Measurements from ENCODE around the gene TMEM134. TPM values are rescaled to one million over a fixed set of nuclear protein-coding genes. Genes with fewer than 3 reads are reported as not detected.

The TMEM134 gene
- total RNA-seq, 2 experiments from 2014 or later: 26.8 to 76.9 TPM

Small RNA genes within 50 kb of the gene (microRNA-seq; reads per million reads assigned to microRNA genes)
- gene MIR6752 (ENCODE audit: borderline replicate concordance): not detected

Small RNA genes within 50 kb of the gene (small RNA-seq; reads per million reads assigned to genes)
- not detected for gene MIR6752

Other genes with a start within 250 kb of the TMEM134 start
- gene GRK2, start 202.8 kb downstream of the TMEM134 start, total RNA-seq (2014; rRNA removed; shearing (Covaris generic)): 379 and 397 TPM in 2 replicates
- gene GRK2, start 202.8 kb downstream of the TMEM134 start, total RNA-seq (2022): 280 and 373 TPM in 2 replicates
- gene ANKRD13D, start 179.9 kb downstream of the TMEM134 start, total RNA-seq (2014; rRNA removed; shearing (Covaris generic)): 101 and 136 TPM in 2 replicates
- 119 and 136 TPM in 2 replicates for gene ANKRD13D, start 179.9 kb downstream of the TMEM134 start, total RNA-seq (2022)
- 8.4 and 9.2 TPM in 2 replicates for gene SSH3, start 165.7 kb downstream of the TMEM134 start, total RNA-seq (2014; rRNA removed; shearing (Covaris generic))
- 18.5 and 22.0 TPM in 2 replicates for gene SSH3, start 165.7 kb downstream of the TMEM134 start, total RNA-seq (2022)
- 146 and 153 TPM in 2 replicates for gene POLD4, start 115.7 kb downstream of the TMEM134 start, total RNA-seq (2014; rRNA removed; shearing (Covaris generic))
- 160 and 171 TPM in 2 replicates for gene POLD4, start 115.7 kb downstream of the TMEM134 start, total RNA-seq (2022)
- 0.35 and 0.67 TPM in 2 replicates for gene CLCF1, start 95.7 kb downstream of the TMEM134 start, total RNA-seq (2014; rRNA removed; shearing (Covaris generic))
- gene CLCF1, start 95.7 kb downstream of the TMEM134 start, total RNA-seq (2022): 0.34 TPM in 1 of 2 replicates, not detected in the other
- gene RAD9A, start 77.3 kb downstream of the TMEM134 start, total RNA-seq (2014; rRNA removed; shearing (Covaris generic)): 30.1 and 51.0 TPM in 2 replicates
- 62.2 and 71.1 TPM in 2 replicates for gene RAD9A, start 77.3 kb downstream of the TMEM134 start, total RNA-seq (2022)
- 248 and 311 TPM in 2 replicates for gene PPP1CA, start 67.4 kb downstream of the TMEM134 start, total RNA-seq (2014; rRNA removed; shearing (Covaris generic))
- gene PPP1CA, start 67.4 kb downstream of the TMEM134 start, total RNA-seq (2022): 210 and 219 TPM in 2 replicates
- gene TBC1D10C, start 65.2 kb downstream of the TMEM134 start, total RNA-seq (2014; rRNA removed; shearing (Covaris generic)): 105 and 124 TPM in 2 replicates
- gene TBC1D10C, start 65.2 kb downstream of the TMEM134 start, total RNA-seq (2022): 108 and 117 TPM in 2 replicates
- 0.06 and 0.15 TPM in 2 replicates for gene CARNS1, start 53.6 kb downstream of the TMEM134 start, total RNA-seq (2014; rRNA removed; shearing (Covaris generic))
- 0.21 and 0.41 TPM in 2 replicates for gene CARNS1, start 53.6 kb downstream of the TMEM134 start, total RNA-seq (2022)
- gene RPS6KB2, start 40.8 kb downstream of the TMEM134 start, total RNA-seq (2014; rRNA removed; shearing (Covaris generic)): 51.1 and 69.4 TPM in 2 replicates
- 48.3 and 54.9 TPM in 2 replicates for gene RPS6KB2, start 40.8 kb downstream of the TMEM134 start, total RNA-seq (2022)
- 175 and 212 TPM in 2 replicates for gene PTPRCAP, start 31.6 kb downstream of the TMEM134 start, total RNA-seq (2014; rRNA removed; shearing (Covaris generic))
- gene PTPRCAP, start 31.6 kb downstream of the TMEM134 start, total RNA-seq (2022): 101 and 129 TPM in 2 replicates
- gene CORO1B, start 25.8 kb downstream of the TMEM134 start, total RNA-seq (2014; rRNA removed; shearing (Covaris generic)): 48.0 and 55.3 TPM in 2 replicates
- gene CORO1B, start 25.8 kb downstream of the TMEM134 start, total RNA-seq (2022): 85.3 and 87.4 TPM in 2 replicates
- not detected in 2 replicates for gene GPR152, start 16.5 kb downstream of the TMEM134 start, total RNA-seq (2014; rRNA removed; shearing (Covaris generic))
- gene GPR152, start 16.5 kb downstream of the TMEM134 start, total RNA-seq (2022): not detected in 2 replicates
- 3.0 and 3.1 TPM in 2 replicates for gene CABP4, start 13.9 kb downstream of the TMEM134 start, total RNA-seq (2014; rRNA removed; shearing (Covaris generic))
- 11.5 and 11.8 TPM in 2 replicates for gene CABP4, start 13.9 kb downstream of the TMEM134 start, total RNA-seq (2022)
- gene AIP, start 13.8 kb upstream of the TMEM134 start, total RNA-seq (2014; rRNA removed; shearing (Covaris generic)): 123 and 125 TPM in 2 replicates
- gene AIP, start 13.8 kb upstream of the TMEM134 start, total RNA-seq (2022): 112 and 116 TPM in 2 replicates
- 37.2 and 43.5 TPM in 2 replicates for gene PITPNM1, start 36.1 kb upstream of the TMEM134 start, total RNA-seq (2014; rRNA removed; shearing (Covaris generic))
- 45.6 and 51.3 TPM in 2 replicates for gene PITPNM1, start 36.1 kb upstream of the TMEM134 start, total RNA-seq (2022)
- 57.0 and 71.5 TPM in 2 replicates for gene CDK2AP2, start 38.9 kb upstream of the TMEM134 start, total RNA-seq (2014; rRNA removed; shearing (Covaris generic))
- 83.9 and 90.2 TPM in 2 replicates for gene CDK2AP2, start 38.9 kb upstream of the TMEM134 start, total RNA-seq (2022)
- gene CABP2, start 54.2 kb upstream of the TMEM134 start, total RNA-seq (2014; rRNA removed; shearing (Covaris generic)): not detected in 2 replicates
- gene CABP2, start 54.2 kb upstream of the TMEM134 start, total RNA-seq (2022): not detected in 2 replicates
- 1,251 and 1,604 TPM in 2 replicates for gene GSTP1, start 114.6 kb upstream of the TMEM134 start, total RNA-seq (2014; rRNA removed; shearing (Covaris generic))
- 1,017 and 1,139 TPM in 2 replicates for gene GSTP1, start 114.6 kb upstream of the TMEM134 start, total RNA-seq (2022)
- 257 and 283 TPM in 2 replicates for gene NDUFV1, start 137.7 kb upstream of the TMEM134 start, total RNA-seq (2014; rRNA removed; shearing (Covaris generic))
- 294 and 335 TPM in 2 replicates for gene NDUFV1, start 137.7 kb upstream of the TMEM134 start, total RNA-seq (2022)
- 14.4 and 20.4 TPM in 2 replicates for gene NUDT8, start 160.7 kb upstream of the TMEM134 start, total RNA-seq (2014; rRNA removed; shearing (Covaris generic))
- 31.7 and 35.4 TPM in 2 replicates for gene NUDT8, start 160.7 kb upstream of the TMEM134 start, total RNA-seq (2022)
- 2.4 and 4.3 TPM in 2 replicates for gene TBX10, start 170.5 kb upstream of the TMEM134 start, total RNA-seq (2014; rRNA removed; shearing (Covaris generic))
- 5.3 and 5.7 TPM in 2 replicates for gene TBX10, start 170.5 kb upstream of the TMEM134 start, total RNA-seq (2022)
- gene ACY3, start 181.5 kb upstream of the TMEM134 start, total RNA-seq (2014; rRNA removed; shearing (Covaris generic)): 17.1 and 25.6 TPM in 2 replicates
- gene ACY3, start 181.5 kb upstream of the TMEM134 start, total RNA-seq (2022): 45.1 and 54.4 TPM in 2 replicates
- gene ALDH3B2, start 205.4 kb upstream of the TMEM134 start, total RNA-seq (2014; rRNA removed; shearing (Covaris generic)): 1.5 and 2.9 TPM in 2 replicates
- 8.0 and 8.3 TPM in 2 replicates for gene ALDH3B2, start 205.4 kb upstream of the TMEM134 start, total RNA-seq (2022)

Data from OCI-LY7 (cell line).